Measurements from ENCODE around the gene ZSCAN5A.

GRCh38 chr19:56351208-56351607 lies 36.6 kb upstream of the ZSCAN5A start:
- TF ChIP-seq POLR2A (IDR thresholded peaks at IDR 0.05) (no peak), CTCF (IDR thresholded peaks at IDR 0.05) (no peak)

Measured in uterus (tissue), 2 donors.